ENCODE measurements around the gene STARD3. TPM values are rescaled to one million over a fixed set of nuclear protein-coding genes. Genes with fewer than 3 reads are reported as not detected.

The STARD3 gene
- total RNA-seq, 1 experiment from 2014 or later = 30.1 TPM

GRCh38 chr17:39667945-39668924 is 31.3 kb downstream of the STARD3 start, which contains the start of gene PNMT:
Gene PNMT, plus strand, starts transcription at chr17:39668453. Its CDS starts 23 bp downstream, at chr17:39668476.
- H3K4me3 Mint-ChIP-seq (ENCODE audit: unreplicated experiment) = peak within 1 kb of the TSS; percentile 7
- TF ChIP-seq CTCF (IDR thresholded peaks at IDR 0.05; ENCODE audit: unreplicated experiment) = peak; percentile 44
- H3K4me1 Mint-ChIP-seq (ENCODE audit: insufficient read depth, unreplicated experiment) = peaks cover 16% of the 10 kb centered on the region
- DNase-seq (ENCODE audit: unreplicated experiment) = peak; percentile 36
- peaks cover 41% of the 10 kb centered on the region for H3K27me3 Mint-ChIP-seq (ENCODE audit: insufficient read depth, unreplicated experiment)
- no peak within 1 kb of the TSS for H3K27ac Mint-ChIP-seq (ENCODE audit: low read depth, unreplicated experiment)
- peaks cover 13% of the 10 kb centered on the region for H3K36me3 Mint-ChIP-seq (ENCODE audit: insufficient read depth, unreplicated experiment)
- no TSS peak for BruUV-seq (replicated peaks)
- intact Hi-C loops (cut with micrococcal nuclease) = no loop called here
- ChIA-PET CTCF (interaction anchor here (0.8 to 1.1 kb wide), 4 partner anchors 14 to 162 kb away, joined by 3 to 9 read pairs (median 4); no protein-coding TSS in a partner anchor), POLR2A (interaction anchor here (0.7 to 1.0 kb wide), 3 partner anchors 20 to 123 kb away, joined by 3 to 4 read pairs (median 3); partner anchors contain the start of gene PGAP3)
- no peaks in the 10 kb centered on the region for H3K9me3 Mint-ChIP-seq (ENCODE audit: unreplicated experiment)

GRCh38 chr17:39669897-39670735 is 33.2 kb downstream of the STARD3 start:
- H3K27me3 Mint-ChIP-seq (ENCODE audit: insufficient read depth, unreplicated experiment) = peaks cover 41% of the 10 kb centered on the region
- no TSS peak for BruUV-seq (replicated peaks)
- peaks cover 13% of the 10 kb centered on the region for H3K36me3 Mint-ChIP-seq (ENCODE audit: insufficient read depth, unreplicated experiment)
- TF ChIP-seq CTCF (IDR thresholded peaks at IDR 0.05; ENCODE audit: unreplicated experiment) = no peak
- peaks cover 12% of the 10 kb centered on the region for H3K4me1 Mint-ChIP-seq (ENCODE audit: insufficient read depth, unreplicated experiment)
- DNase-seq (ENCODE audit: unreplicated experiment) = no peak
- intact Hi-C loops (cut with micrococcal nuclease) = no loop called here
- no peak overlapping the region for H3K27ac Mint-ChIP-seq (ENCODE audit: low read depth, unreplicated experiment)
- no peak overlapping the region for H3K4me3 Mint-ChIP-seq (ENCODE audit: unreplicated experiment)
- ChIA-PET POLR2A (interaction anchor here (0.6 to 1.1 kb wide), 4 partner anchors 10 to 33 kb away, joined by 3 to 5 read pairs (median 4); partner anchors contain the start of genes ERBB2 and PGAP3), CTCF (interaction anchor here (0.6 to 1.0 kb wide), 2 partner anchors 92 to 259 kb away, joined by 3 read pairs; no protein-coding TSS in a partner anchor)
- H3K9me3 Mint-ChIP-seq (ENCODE audit: unreplicated experiment) = no peaks in the 10 kb centered on the region

GRCh38 chr17:39670746-39671145 is 33.8 kb downstream of the STARD3 start:
- POLR2A ChIA-PET = interaction anchor here (0.6 to 1.3 kb wide), 4 partner anchors 11 to 33 kb away, joined by 3 to 5 read pairs (median 4); partner anchors contain the start of gene ERBB2
- H3K4me1 Mint-ChIP-seq (ENCODE audit: insufficient read depth, unreplicated experiment) = peaks cover 12% of the 10 kb centered on the region
- CTCF ChIA-PET = interaction anchor here (0.6 to 1.1 kb wide), 5 partner anchors 46 to 224 kb away, joined by 3 to 8 read pairs (median 3); no protein-coding TSS in a partner anchor
- no peaks in the 10 kb centered on the region for H3K9me3 Mint-ChIP-seq (ENCODE audit: unreplicated experiment)
- H3K27me3 Mint-ChIP-seq (ENCODE audit: insufficient read depth, unreplicated experiment) = peaks cover 40% of the 10 kb centered on the region
- peaks cover 13% of the 10 kb centered on the region for H3K36me3 Mint-ChIP-seq (ENCODE audit: insufficient read depth, unreplicated experiment)
- intact Hi-C loops (cut with micrococcal nuclease) = no loop called here
- no peak overlapping the region for H3K4me3 Mint-ChIP-seq (ENCODE audit: unreplicated experiment)
- no peak for DNase-seq (ENCODE audit: unreplicated experiment)
- no peak overlapping the region for H3K27ac Mint-ChIP-seq (ENCODE audit: low read depth, unreplicated experiment)
- BruUV-seq (replicated peaks) = no TSS peak
- no peak for TF ChIP-seq CTCF (IDR thresholded peaks at IDR 0.05; ENCODE audit: unreplicated experiment)
